22Rv1 (cell line): ENCODE measurements around the gene SLC4A1.

Experiments used
- ZFX ChIP-seq: fragments of 450-650 bp; IDR thresholded peaks from 2 replicates; pipeline ENCODE4 v1.6.1; 2017; ENCODE audit warnings: antibody characterized with exemption, borderline replicate concordance
- TF ChIP-seq, protein P1 (sequence below): fragments of 450-650 bp; IDR thresholded peaks from 2 replicates; pipeline ENCODE4 v1.5.1; 2017; ENCODE audit warnings: mild to moderate bottlenecking

DNA sequence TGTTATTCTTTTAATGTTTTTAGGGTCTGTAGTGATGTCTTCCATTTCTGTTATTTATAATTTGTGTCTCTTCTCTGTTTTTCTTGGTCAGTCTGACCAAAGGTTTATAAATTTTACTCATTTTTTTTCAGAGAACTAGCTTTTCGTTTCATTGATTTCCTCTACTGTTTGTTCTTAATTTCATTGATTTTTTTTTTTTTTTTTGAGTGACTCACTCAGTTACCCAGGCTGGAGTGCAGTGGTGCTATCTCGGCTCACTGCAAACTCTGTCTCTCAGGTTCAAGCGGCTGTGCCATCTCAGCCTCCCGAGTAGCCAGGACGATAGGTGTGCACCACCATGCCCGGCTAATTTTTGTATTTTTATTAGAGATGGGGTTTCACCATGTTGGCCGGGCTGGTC, 35.9 kb downstream of the SLC4A1 start:
- TF ChIP-seq, protein P1, sequence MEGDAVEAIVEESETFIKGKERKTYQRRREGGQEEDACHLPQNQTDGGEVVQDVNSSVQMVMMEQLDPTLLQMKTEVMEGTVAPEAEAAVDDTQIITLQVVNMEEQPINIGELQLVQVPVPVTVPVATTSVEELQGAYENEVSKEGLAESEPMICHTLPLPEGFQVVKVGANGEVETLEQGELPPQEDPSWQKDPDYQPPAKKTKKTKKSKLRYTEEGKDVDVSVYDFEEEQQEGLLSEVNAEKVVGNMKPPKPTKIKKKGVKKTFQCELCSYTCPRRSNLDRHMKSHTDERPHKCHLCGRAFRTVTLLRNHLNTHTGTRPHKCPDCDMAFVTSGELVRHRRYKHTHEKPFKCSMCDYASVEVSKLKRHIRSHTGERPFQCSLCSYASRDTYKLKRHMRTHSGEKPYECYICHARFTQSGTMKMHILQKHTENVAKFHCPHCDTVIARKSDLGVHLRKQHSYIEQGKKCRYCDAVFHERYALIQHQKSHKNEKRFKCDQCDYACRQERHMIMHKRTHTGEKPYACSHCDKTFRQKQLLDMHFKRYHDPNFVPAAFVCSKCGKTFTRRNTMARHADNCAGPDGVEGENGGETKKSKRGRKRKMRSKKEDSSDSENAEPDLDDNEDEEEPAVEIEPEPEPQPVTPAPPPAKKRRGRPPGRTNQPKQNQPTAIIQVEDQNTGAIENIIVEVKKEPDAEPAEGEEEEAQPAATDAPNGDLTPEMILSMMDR = no peak
- TF ChIP-seq ZFX = no peak
